Testis (tissue), 2 donors: ENCODE results near the gene RXRA.

Source experiments
- CTCF ChIP-seq, 3 experiments: fragments of 450-650 bp in 2 of 3; fragments of 200-600 bp in 1 of 3; sonication (generic) in 1 of 3; IDR thresholded peaks; one replicate each; pipeline ENCODE4 v1.5.1; 2016 to 2019; ENCODE audit warnings: antibody characterized with exemption in 3 of 3, mild to moderate bottlenecking in 2 of 3, moderate library complexity in 1 of 3
- POLR2A ChIP-seq: fragments of 450-650 bp; IDR thresholded peaks from one replicate; pipeline ENCODE4 v1.6.1; 2017; ENCODE audit warnings: antibody characterized with exemption, mild to moderate bottlenecking, moderate library complexity

DNA sequence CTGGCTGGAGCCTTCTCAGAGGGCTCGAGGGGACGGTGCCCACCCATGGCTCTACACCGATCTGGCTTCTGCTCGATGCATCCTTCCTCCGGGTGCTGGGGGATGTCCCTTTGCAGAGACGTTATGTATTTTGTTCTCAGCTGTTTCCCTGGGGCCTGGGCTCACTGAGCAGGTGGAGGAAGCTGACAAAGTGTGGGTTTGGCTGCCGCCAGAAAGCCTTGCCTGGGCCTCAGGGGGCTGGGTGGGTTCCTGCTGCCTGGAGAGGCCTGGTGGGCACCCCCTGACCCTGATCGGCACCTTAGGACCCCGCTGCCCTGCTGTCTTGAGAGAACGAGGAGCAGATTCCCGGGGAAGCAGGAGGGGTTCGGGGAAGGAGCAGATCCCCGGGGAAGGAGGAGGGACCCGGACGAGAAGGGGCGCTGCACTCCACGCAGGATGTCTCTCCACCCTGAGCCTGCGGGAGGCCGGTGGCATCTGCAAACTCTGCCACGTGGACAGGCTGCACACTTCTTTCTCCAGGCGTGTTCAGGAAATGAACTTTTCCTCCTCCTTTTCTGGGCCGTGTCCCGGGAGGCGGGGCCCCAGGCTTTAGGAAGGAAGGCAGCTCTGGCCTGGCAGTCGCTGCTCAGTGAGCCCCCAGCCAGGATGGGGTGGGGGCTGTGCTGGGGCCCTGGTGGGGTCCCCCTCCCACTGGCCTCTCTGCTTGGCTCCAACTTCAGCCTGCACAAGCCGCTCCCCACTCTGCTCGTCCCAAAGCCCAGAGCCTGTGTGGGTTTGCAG, 148.9 kb downstream of the RXRA start:
- TF ChIP-seq CTCF (IDR thresholded peaks at IDR 0.05) (no peak), POLR2A (no peak)
